ENCODE results near the gene CBX4.

Gene CBX4

GRCh38 chr17:79824893-79825579 lies 14.2 kb downstream of the CBX4 start (continued):
- TF ChIP-seq ZNF692 (tag by site-specific recombination; IDR thresholded peaks at IDR 0.05) (0 out of 2 replicates have a peak, but pooled peaks have one; percentile 64), ZNF518A (tag by site-specific recombination; conservative IDR thresholded peaks at IDR 0.05; ENCODE audit: low read depth) (no peak), SP3 (tag by site-specific recombination; IDR thresholded peaks at IDR 0.05) (no peak), ZNF629 (tag by site-specific recombination; IDR thresholded peaks at IDR 0.05) (peak; percentile 59; the same call in 1 of the 2 replicates)

- POLR2A ChIA-PET = interaction anchor here (0.6 to 2.8 kb wide), 3 partner anchors 11 to 15 kb away, joined by 3 to 8 read pairs (median 3); partner anchors contain the start of gene CBX4
- CTCF ChIA-PET = interaction anchor here (0.7 to 2.7 kb wide), 5 partner anchors 9 to 151 kb away, joined by 3 to 15 read pairs (median 3); no protein-coding TSS in a partner anchor
- no peak overlapping the region for H3K27ac ChIP-seq (ENCODE audit: extremely low read depth, low read depth, low read length)
- H3K9me3 ChIP-seq (ENCODE audit: control insufficient read depth, insufficient read depth, low read depth, low read length) = no peaks in the 10 kb centered on the region
- no peaks in the 10 kb centered on the region for H3K36me3 ChIP-seq (ENCODE audit: control insufficient read depth in 2 of 2, insufficient read depth in 1 of 2, low read length in 2 of 2)
- H3K4me1 ChIP-seq (ENCODE audit: control insufficient read depth, insufficient read depth, low read length) = peaks cover 7% of the 10 kb centered on the region
- no peak overlapping the region for H3K4me3 ChIP-seq (ENCODE audit: low read depth, low read length)
- no peak for TF ChIP-seq ZNF239 (tag by site-specific recombination; IDR thresholded peaks at IDR 0.05)
- no peak for TF ChIP-seq ZSCAN5A (tag by site-specific recombination; IDR thresholded peaks at IDR 0.05)
- no peak for TF ChIP-seq ZBTB1 (tag by site-specific recombination; IDR thresholded peaks at IDR 0.05)
- TF ChIP-seq ZSCAN30 (tag by site-specific recombination; IDR thresholded peaks at IDR 0.05) = no peak
- no peak for TF ChIP-seq ZNF311 (tag by site-specific recombination; IDR thresholded peaks at IDR 0.05; ENCODE audit: borderline replicate concordance)
- no peak for TF ChIP-seq SP2 (tag by site-specific recombination; IDR thresholded peaks at IDR 0.05)
- TF ChIP-seq BCL11A (tag by site-specific recombination; IDR thresholded peaks at IDR 0.05; ENCODE audit: low read depth) = no peak
- TF ChIP-seq ZNF184 (tag by site-specific recombination; IDR thresholded peaks at IDR 0.05) = no peak
- TF ChIP-seq ZBTB11 (tag by site-specific recombination; conservative IDR thresholded peaks at IDR 0.05; ENCODE audit: low read depth) = no peak
- no peak for TF ChIP-seq ZNF211 (tag by site-specific recombination; IDR thresholded peaks at IDR 0.05; ENCODE audit: low read depth)
- TF ChIP-seq ZNF544 (tag by site-specific recombination; IDR thresholded peaks at IDR 0.05) = no peak
- no peak for TF ChIP-seq ZNF645 (tag by site-specific recombination; IDR thresholded peaks at IDR 0.05)
- TF ChIP-seq INSM2 (tag by site-specific recombination; IDR thresholded peaks at IDR 0.05) = no peak
- TF ChIP-seq ZNF560 (tag by site-specific recombination; IDR thresholded peaks at IDR 0.05; ENCODE audit: borderline replicate concordance) = no peak
- no peak for TF ChIP-seq ZBTB20 (tag by site-specific recombination; IDR thresholded peaks at IDR 0.05)
- no peak for TF ChIP-seq ZNF138 (tag by site-specific recombination; IDR thresholded peaks at IDR 0.05; ENCODE audit: borderline replicate concordance)
- no peak for TF ChIP-seq SP7 (tag by site-specific recombination; IDR thresholded peaks at IDR 0.05)
- TF ChIP-seq ZNF155 (tag by site-specific recombination; IDR thresholded peaks at IDR 0.05) = no peak
Measured at GRCh38 chr17:79824234-79824633, 15.0 kb downstream of the CBX4 start.
